ENCODE results near the gene CYP4F22. TPM values are rescaled to one million over a fixed set of nuclear protein-coding genes. Genes with fewer than 3 reads are reported as not detected.

CYP4F22 gene
- total RNA-seq, 1 donor from 2014 or later, result 0.24 TPM

GRCh38 chr19:15551293-15552004, 43.1 kb downstream of the CYP4F22 start:
- DNase-seq, result peak; percentile 57
- peaks cover 36% of the 10 kb centered on the region for H3K27me3 ChIP-seq (ENCODE audit: low read depth)

GRCh38 chr19:15555021-15555420, 46.7 kb downstream of the CYP4F22 start:
- H3K9me3 ChIP-seq, result no peaks in the 10 kb centered on the region
- no peak overlapping the region for H3K27ac ChIP-seq
- H3K27me3 ChIP-seq (ENCODE audit: low read depth), result peaks cover 27% of the 10 kb centered on the region
- peaks cover 26% of the 10 kb centered on the region for H3K4me1 ChIP-seq
- no peak overlapping the region for H3K4me3 ChIP-seq
- TF ChIP-seq, protein P1, sequence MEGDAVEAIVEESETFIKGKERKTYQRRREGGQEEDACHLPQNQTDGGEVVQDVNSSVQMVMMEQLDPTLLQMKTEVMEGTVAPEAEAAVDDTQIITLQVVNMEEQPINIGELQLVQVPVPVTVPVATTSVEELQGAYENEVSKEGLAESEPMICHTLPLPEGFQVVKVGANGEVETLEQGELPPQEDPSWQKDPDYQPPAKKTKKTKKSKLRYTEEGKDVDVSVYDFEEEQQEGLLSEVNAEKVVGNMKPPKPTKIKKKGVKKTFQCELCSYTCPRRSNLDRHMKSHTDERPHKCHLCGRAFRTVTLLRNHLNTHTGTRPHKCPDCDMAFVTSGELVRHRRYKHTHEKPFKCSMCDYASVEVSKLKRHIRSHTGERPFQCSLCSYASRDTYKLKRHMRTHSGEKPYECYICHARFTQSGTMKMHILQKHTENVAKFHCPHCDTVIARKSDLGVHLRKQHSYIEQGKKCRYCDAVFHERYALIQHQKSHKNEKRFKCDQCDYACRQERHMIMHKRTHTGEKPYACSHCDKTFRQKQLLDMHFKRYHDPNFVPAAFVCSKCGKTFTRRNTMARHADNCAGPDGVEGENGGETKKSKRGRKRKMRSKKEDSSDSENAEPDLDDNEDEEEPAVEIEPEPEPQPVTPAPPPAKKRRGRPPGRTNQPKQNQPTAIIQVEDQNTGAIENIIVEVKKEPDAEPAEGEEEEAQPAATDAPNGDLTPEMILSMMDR (IDR thresholded peaks at IDR 0.05), result no peak
- no peaks in the 10 kb centered on the region for H3K36me3 ChIP-seq
- intact Hi-C loops (cut with DNase I), result no loop called here
- no peak for DNase-seq
- ATAC-seq, result no peak

More at GRCh38 chr19:15551293-15552004, 43.1 kb downstream of the CYP4F22 start:
- Histone ChIP-seq H3K36me3 (no peaks in the 10 kb centered on the region), H3K27ac (peak overlapping the region; percentile 56), H3K4me1 (peaks cover 23% of the 10 kb centered on the region), H3K9me3 (no peaks in the 10 kb centered on the region), H3K4me3 (peak overlapping the region; percentile 50)
- intact Hi-C loops (cut with DNase I), result no loop called here
- TF ChIP-seq, protein P1 (IDR thresholded peaks at IDR 0.05), result no peak
- ATAC-seq, result peak; percentile 33 to 39

DNA sequence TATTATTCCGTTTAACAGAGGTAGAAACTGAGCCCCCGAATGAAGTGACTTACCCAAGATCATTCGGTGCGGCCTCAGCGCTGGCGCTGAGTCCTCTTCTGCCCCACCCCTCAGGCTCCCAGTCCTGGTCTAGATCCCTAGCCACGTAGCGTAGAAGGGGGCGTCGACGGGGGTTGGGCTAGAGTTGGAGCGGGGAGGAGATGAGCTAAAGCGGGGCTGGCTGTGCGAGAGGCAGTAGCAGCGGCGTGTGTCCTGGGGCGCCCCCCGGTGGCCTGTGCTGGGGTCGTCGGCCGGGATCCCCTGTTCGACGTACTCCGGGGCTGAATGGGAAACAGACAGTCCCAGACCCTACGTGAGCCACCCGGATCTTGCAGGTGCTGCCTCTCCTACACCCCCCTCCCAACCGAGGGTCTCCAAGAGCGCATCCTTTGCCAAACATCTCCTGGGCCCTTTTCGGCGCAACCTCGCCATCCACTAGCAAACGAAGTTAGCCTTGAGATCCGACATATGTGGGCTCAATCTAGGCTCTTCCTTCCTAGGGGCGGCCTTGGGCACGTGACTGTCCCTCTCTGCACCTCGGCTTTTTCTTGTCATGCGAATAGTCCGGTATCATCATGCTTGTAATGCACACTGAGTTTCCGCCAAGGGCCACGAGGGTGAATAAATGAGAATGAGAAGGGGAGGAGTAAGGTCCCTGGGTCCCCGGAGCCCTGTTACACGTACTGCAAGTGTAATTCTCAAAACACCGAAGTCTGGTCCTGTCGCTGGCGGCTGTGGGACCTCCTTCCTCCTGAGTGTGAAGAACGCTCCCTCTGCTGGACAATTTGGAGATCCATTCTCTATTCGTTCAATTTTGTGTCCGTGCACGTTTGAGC, 47.7 kb downstream of the CYP4F22 start:
- H3K27me3 ChIP-seq (ENCODE audit: low read depth), result peaks cover 20% of the 10 kb centered on the region
- intact Hi-C loops (cut with DNase I), result no loop called here
- ATAC-seq (peak; percentile 95 to 97), DNase-seq (peak; percentile 93)
- peaks cover 21% of the 10 kb centered on the region for H3K4me1 ChIP-seq
- no peaks in the 10 kb centered on the region for H3K9me3 ChIP-seq
- H3K4me3 ChIP-seq, result peak overlapping the region; percentile 49
- H3K36me3 ChIP-seq, result no peaks in the 10 kb centered on the region
- no peak overlapping the region for H3K27ac ChIP-seq
- TF ChIP-seq, protein P1 (IDR thresholded peaks at IDR 0.05), result peak; percentile 69

GRCh38 chr19:15556634-15557181, 48.4 kb downstream of the CYP4F22 start:
- no peak for DNase-seq
- peak in 1 of 2 donors; percentile 12 for ATAC-seq
- H3K4me1 ChIP-seq, result peaks cover 17% of the 10 kb centered on the region
- H3K4me3 ChIP-seq, result peak overlapping the region; percentile 49
- intact Hi-C loops (cut with DNase I), result no loop called here
- TF ChIP-seq, protein P1 (IDR thresholded peaks at IDR 0.05), result no peak
- H3K36me3 ChIP-seq, result no peaks in the 10 kb centered on the region
- no peaks in the 10 kb centered on the region for H3K9me3 ChIP-seq
- no peak overlapping the region for H3K27ac ChIP-seq
- H3K27me3 ChIP-seq (ENCODE audit: low read depth), result peaks cover 24% of the 10 kb centered on the region

DNA sequence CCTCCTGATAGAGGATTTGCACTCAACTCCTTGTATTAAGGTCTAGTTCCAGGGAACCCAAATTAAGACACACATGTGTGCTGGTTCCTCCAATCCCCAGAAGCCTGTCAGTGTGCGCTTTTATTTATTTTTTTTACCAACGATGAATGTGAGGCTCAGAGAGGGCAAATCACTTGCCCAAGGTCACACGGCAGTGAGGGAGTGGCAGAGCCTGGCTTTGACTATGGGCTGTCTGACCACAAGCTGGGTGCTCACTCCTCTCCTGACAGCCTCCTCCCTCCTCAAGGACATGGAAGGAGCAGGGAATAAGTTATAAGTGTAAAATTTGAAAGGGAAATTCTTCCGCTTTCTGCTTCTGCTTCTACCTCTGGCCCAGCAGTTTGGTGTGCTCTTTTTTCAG, 48.9 kb downstream of the CYP4F22 start:
- H3K4me1 ChIP-seq, result peaks cover 17% of the 10 kb centered on the region
- ATAC-seq, result no peak
- no peaks in the 10 kb centered on the region for H3K9me3 ChIP-seq
- no peak for DNase-seq
- H3K36me3 ChIP-seq, result no peaks in the 10 kb centered on the region
- H3K27ac ChIP-seq, result no peak overlapping the region
- H3K4me3 ChIP-seq, result no peak overlapping the region
- H3K27me3 ChIP-seq (ENCODE audit: low read depth), result peaks cover 20% of the 10 kb centered on the region
- TF ChIP-seq, protein P1 (IDR thresholded peaks at IDR 0.05), result no peak
- intact Hi-C loops (cut with DNase I), result no loop called here
